EH (cell line): ENCODE results near the gene SEC31B.

Source experiments
- DNase-seq: peaks from one replicate; pipeline ENCODE4 v3.0.0-alpha.2; 2015; ENCODE audit warnings: low read depth

SEC31B gene

GRCh38 chr10:100501423-100501822, 18.2 kb downstream of the SEC31B start:
- peak; percentile 36 for DNase-seq

- DNase-seq: no peak
Measured at GRCh38 chr10:100498059-100498458, 21.6 kb downstream of the SEC31B start.

GRCh38 chr10:100496567-100496966, 23.1 kb downstream of the SEC31B start:
- no peak for DNase-seq

GRCh38 chr10:100490531-100490930, 29.1 kb downstream of the SEC31B start:
- no peak for DNase-seq

GRCh38 chr10:100489396-100489795, 30.3 kb downstream of the SEC31B start:
- DNase-seq: no peak

- no peak for DNase-seq
Measured at GRCh38 chr10:100487529-100487928, 32.1 kb downstream of the SEC31B start.

GRCh38 chr10:100485801-100486495, 33.7 kb downstream of the SEC31B start:
- no peak for DNase-seq

- DNase-seq: peak; percentile 29
Measured at GRCh38 chr10:100485366-100485765, 34.3 kb downstream of the SEC31B start.

- DNase-seq: no peak
Measured at GRCh38 chr10:100483876-100484666, 35.6 kb downstream of the SEC31B start.

GRCh38 chr10:100482834-100483185, 36.9 kb downstream of the SEC31B start:
- no peak for DNase-seq

GRCh38 chr10:100482181-100482833, 37.4 kb downstream of the SEC31B start:
- DNase-seq: peak; percentile 76

- peak; percentile 86 for DNase-seq
Measured at GRCh38 chr10:100481462-100482081, 38.1 kb downstream of the SEC31B start.

GRCh38 chr10:100480002-100480401, 39.7 kb downstream of the SEC31B start:
- no peak for DNase-seq

- no peak for DNase-seq
Measured at GRCh38 chr10:100479037-100479436, 40.6 kb downstream of the SEC31B start.

GRCh38 chr10:100477970-100478369, 41.7 kb downstream of the SEC31B start:
- DNase-seq: peak; percentile 18

GRCh38 chr10:100470367-100470766, 49.3 kb downstream of the SEC31B start:
- DNase-seq: peak; percentile 74

GRCh38 chr10:100469756-100470155, 49.9 kb downstream of the SEC31B start:
- DNase-seq: peak; percentile 41

GRCh38 chr10:100468978-100469377, 50.7 kb downstream of the SEC31B start:
- DNase-seq: peak; percentile 48

GRCh38 chr10:100468322-100468721, 51.3 kb downstream of the SEC31B start:
- DNase-seq: no peak

- DNase-seq: no peak
Measured at GRCh38 chr10:100462709-100463108, 57.0 kb downstream of the SEC31B start, which contains the start of gene WNT8B. Gene WNT8B, plus strand, starts transcription at chr10:100463009. Its CDS starts 160 bp downstream, at chr10:100463169.

- DNase-seq: no peak
Measured at GRCh38 chr10:100448951-100449350, 70.7 kb downstream of the SEC31B start.

GRCh38 chr10:100447663-100448062, 72.0 kb downstream of the SEC31B start:
- no peak for DNase-seq
